GM19351 (cell line): ENCODE results near the gene AGAP4.
"Not testable (repeated sequence)": the region's sequence is repeated elsewhere in the genome, so short reads cannot be mapped to it uniquely, and the experiment has no call there.

Experiments
- ATAC-seq: cut with Tn5 transposase; IDR thresholded peaks from one replicate; pipeline ENCODE4 v1.9.1; 2021; ENCODE audit warnings: mild to moderate bottlenecking, moderate library complexity; ENCODE audit not compliant: unreplicated experiment

AGAP4 gene

DNA sequence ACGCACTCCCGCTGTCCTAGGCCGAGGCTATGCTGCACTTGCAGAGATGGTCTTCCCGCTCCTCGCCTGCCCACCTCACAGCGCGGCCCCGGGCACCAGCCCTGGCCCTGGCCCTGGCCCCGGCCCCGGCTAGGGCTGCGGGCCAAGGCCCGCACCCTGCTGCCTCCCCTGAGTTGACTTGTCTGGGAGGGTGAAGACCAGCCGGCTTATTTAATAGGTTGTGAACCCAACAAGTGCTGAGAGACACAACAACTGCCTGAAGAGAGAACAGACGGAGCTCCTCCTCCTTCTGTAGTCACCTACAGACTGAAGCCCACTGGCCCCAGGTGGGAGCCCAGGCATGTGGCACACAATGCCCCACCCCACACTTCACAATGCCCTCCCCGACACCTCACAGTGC is at the start of gene AGAP4:
AGAP4 (minus strand) TSS at position 101 of the 400 bp plus-strand sequence. CDS start 153 bp downstream, outside the sequence.
- not testable (repeated sequence) for ATAC-seq

DNA sequence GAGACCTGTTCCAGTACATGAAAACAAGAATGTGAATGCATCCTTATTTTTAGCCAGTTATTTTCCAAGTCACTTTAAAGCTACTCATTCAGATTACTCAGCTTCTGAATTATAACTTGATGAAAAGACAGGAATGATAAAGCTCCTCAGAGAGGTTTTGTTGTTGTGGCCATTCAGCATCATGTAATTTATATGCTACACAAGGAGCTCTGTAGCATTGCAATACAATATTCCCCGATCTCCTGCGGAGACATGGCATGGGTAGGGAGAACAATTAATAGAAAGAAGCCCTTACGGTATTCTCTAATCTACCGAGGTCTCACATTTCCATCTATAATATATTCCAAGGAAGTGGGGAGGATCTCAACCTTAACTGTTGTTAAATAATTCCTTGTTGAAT is 43.4 kb upstream of the AGAP4 start:
- ATAC-seq = not testable (repeated sequence)

DNA sequence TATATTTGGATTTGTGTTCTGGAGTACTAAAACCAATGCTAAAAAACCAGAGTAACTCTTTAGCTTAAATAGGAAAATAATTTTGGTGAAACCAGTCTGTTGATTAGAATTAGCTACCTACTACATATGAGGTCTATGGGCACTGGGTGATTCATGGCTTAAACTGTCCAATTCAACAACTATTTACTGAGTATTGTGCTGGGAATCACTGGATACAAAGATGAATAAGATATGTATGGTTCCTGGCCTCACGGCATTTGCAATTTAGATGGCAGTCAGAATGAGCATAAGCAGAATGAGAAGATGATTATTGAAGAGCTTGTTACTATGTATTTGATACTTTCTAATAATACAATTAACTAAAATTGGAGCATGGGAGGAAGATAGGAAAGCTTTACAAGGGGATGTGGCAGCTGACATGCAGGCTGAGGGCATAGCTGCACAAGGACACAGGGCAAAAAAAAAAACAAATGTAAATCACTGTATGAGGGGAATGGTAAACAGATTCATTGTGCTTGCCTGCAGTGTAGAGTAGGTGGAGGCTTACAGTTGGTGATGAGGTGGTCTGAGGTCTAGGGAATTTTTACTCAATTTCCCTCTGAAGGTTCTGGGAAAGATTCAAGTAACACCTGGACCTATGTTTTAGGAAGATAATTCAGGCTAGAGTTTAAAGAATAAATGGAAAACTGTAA is 42.4 kb upstream of the AGAP4 start:
- not testable (repeated sequence) for ATAC-seq

DNA sequence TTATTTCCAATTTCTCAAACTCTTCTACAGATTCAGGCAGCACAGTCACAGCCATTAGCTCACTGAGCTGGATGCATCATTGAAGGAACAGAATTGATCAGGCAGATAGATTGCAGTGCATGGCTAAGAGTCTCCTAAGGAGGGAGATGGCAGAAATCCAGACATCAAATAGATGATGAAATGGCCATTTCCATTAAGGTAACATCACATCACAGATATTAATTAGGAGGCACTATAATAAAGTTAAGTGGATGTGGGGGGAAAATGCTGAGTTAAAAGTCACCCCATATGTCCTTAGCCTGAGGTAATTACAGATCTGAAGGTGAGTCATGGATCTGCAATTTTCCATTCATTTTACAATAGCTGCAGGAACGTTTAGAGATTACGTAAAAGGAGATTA is 35.6 kb upstream of the AGAP4 start:
- not testable (repeated sequence) for ATAC-seq

DNA sequence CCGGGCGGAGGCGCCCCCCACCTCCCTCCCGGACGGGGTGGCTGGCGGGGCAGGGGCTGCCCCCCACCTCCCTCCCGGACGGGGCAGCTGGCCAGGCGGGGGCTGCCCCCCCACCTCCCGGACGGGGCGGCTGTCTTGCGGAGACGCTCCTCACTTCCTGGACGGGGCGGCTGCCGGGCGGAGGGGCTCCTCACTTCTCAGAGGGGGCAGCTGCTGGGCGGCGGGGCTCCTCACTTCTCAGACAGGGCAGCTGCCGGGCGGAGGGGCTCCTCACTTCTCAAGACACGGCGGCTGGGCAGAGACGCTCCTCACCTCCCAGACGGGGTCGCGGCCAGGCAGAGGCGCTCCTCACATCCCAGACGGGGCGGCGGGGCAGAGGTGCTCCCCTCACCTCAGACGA is 18.1 kb upstream of the AGAP4 start:
- not testable (repeated sequence) for ATAC-seq

DNA sequence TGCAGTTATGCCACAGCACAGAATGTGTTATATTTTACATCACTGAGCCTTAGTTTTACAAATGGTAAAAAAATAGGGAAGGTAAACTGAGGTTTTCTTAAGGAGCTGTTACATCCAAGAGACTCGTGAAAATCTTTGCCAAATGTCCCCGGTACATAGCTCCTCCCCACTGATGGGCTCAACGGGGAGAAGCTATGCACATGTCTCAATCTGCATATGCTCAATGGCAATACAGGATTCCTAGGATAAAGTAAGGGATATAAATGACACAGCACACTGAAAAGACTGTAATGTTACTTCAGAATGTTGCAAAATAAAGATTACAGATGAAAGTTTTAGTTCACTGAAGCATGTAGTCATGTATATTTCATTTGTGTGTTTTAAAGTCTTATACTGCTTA is 17.0 kb upstream of the AGAP4 start:
- not testable (repeated sequence) for ATAC-seq

DNA sequence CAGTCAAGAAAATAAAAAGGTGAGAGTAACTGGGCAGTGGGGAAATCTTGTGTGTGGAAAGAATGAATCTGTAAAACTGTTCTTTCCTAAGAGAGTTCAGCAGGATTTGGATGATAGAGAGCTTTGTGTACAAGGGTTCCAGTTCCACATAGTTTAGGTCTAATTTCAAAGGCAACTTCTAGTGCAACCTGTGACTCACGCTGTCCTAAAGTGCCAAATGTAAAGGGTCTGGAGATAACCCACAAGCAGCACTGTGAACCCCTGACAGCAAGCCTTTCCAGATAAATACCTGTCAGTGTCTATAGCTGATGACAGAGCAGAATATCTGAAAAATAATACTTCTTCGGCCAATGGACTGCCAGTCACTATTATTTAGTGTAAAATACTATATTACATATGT is 16.3 kb upstream of the AGAP4 start:
- not testable (repeated sequence) for ATAC-seq

DNA sequence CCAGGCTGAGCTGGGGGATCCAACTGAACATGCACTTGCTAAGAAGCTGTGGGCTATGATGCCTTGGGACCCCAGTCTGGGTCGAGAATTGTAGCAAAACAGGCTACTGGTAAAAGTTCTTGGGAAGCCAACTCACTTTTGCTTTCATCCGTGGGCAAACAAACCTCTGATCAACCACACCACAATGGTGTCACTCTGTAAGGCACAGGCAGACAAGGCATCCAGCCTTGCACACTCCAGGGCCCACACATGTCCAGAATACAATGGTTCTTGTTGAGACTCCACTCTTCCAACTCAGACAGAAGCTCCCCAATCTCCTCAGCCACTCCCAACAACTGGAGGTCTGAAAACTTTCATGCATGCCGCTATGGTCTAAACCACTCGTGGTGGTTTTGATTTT is 10.6 kb upstream of the AGAP4 start:
- ATAC-seq = not testable (repeated sequence)

DNA sequence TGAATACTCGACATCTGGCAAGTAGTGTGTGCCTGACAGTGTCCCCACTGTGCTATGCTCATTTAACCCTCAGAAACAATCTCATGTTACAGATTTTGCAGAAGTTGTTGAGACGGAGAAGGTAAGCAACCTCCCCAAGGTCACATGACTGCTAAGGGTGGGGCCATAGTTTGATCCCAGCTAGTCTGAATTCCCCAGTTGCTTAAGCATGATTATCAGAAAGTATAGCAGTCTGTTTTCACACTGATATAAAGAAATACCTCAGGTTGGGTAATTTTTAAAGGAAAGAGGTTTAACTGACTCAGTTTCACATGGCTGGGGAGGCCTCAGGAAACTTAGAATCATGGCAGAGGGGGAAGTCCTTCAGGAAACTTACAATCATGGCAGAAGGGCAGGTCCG is 1.2 kb upstream of the AGAP4 start:
- ATAC-seq = not testable (repeated sequence)

DNA sequence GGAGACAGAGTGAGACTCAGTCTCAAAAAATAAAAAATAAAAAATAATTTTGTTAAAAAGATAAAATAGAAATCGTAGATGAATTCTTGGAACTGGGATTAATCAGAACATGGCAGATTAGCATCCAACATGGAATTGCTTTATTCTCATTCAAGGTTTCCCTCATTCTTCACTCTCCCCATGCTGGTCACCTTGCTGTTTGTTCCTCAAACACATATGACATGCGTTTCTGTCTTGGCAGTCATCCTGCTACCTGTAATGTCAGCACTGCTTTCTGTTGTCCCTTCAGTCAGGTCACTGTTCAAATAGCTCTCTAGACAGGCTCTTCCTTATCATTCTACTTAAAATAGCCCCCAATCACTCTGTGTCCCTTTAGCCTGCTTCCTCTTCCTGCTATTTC is 24.4 kb downstream of the AGAP4 start:
- not testable (repeated sequence) for ATAC-seq

DNA sequence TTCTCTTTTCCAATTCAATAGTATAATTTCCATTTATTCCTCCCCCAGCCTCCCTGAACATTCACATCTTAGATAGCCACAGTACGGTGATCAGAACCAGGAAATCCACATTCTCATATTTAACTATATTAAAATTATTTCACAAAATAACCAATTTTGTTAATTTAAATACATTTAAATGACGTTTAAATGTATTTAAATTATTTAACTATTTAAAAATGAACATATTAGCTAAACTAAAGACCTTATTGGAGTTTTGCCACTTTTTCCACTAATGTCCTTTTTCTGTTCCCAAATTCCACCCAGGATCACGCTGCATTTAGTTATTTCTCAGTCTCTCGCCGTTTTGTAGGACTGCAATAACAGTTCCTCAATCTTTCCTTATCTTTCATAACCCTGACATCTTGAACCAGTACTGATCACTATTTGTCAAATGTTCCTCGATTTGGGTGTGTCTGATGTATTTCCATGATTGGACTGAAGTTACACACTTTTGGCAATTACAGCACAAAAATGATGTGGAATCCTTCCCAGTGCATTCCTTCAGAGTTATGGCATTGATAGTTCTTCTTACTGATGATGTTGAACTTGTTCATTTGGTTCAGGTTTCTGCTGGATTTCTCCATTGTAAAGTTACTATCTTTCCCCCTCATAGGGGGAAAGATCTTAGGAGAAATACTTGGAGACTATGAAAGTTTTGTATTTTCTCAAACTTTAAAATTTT is 27.0 kb downstream of the AGAP4 start:
- ATAC-seq = not testable (repeated sequence)

DNA sequence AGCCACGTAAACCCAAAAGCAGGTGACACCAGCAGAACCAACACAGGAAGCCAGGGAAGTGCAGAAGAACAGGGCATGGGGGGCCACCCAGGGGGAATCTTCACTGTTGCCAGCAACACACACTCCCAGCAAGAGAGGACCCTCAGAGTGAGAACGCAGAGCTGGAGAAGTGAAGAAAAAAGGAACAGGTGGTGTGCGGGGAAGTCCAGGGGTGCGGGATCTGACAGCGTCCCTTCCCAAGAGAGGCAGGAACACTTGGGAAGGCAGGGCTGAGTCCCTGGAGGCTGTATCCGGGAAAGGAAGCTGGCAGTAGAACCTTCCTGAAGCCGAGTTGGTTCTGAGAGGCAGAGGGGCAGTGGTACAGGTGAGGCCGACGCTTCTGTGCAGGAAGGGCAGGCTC is 27.7 kb downstream of the AGAP4 start:
- no peak for ATAC-seq

DNA sequence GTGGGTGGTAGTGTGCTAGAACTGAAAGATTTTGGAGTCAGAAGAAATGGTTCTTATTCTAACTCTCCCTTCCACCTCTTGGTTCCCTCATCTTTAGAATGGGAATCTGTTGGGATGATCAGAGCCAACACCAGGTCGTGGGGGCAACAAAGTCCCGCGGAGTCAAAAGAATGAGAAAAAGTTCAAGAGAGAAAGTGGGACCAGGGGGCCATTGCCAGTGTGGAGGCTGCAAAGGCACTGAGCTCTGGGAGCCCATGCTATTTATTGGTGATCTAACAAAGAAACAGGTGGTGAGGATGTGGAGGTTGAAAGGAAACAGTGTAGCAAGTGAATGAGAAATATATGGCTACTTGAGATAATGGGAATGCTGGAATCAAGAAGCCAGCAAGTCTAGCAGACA is 29.4 kb downstream of the AGAP4 start:
- no peak for ATAC-seq

DNA sequence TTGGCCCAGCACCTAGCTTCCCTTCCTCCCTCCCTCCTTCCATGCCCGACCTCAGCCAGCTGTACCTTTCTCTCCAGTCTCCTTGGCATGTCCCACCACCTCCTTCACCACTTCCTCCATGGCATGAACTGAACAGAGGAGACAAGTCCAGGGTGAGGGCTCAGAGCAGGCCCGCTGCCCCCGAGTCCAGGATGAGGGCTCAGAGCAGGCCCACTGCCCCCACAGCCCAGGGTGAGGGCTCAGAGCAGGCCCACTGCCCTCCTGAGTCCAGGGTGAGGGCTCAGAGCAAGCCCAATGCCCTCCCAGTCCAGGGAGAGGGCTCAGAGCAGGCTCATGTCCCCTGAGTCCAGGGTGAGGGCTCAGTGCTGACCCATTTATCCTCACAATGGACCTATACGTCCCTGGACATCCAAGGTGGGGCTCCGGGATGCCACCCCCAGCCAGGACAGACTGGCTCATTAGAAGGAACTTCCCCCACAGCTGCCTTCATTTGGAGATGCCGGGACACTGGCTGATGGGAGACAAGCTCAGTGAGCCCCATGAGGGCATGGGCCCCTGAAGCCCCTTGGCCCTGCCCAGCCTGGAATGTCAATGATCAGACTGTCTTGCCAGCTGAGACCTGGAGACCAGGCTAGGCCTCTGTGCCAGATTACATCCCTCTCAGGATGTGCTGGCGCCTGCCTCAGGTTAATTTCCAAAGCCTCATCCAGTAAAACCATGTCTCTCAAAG is 30.0 kb downstream of the AGAP4 start:
- no peak for ATAC-seq

DNA sequence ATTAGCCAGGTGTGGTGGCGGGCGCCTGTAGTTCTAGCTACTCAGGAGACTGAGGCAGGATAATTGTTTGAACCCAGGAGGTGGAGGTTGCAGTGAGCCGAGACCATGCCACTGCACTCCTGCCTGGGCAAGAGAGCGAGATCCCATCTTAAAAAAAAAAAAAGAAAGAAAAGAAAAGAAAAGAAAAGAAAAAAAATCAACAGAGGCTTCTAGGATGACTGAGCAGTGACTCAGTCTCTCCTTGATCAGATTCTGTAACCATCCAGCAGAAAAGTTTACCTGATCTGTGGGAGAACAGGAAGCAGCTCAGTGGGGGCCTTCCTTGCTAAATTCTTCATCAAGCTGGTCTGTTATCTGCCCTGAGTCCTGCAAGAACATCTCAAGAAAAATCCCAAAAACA is 33.2 kb downstream of the AGAP4 start:
- not testable (repeated sequence) for ATAC-seq

DNA sequence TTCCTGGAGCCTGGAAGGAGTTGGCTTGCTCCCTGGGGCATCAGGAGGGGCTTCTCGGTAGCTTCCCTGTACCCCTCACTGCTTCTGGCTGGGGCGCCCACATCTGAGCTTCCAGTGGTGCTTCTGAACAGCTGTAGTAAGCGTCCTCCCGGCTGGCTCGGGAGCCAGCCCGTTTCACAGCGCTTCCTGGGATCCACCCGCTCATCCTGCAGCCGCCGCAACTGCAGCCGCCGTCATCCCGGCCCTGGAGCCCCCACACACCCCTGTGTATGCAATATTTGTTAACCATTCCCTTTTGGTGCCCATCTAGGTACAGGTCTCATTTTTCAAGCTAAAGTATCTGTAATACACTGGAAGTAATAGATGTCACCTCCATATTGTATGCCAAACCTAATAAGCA is 34.3 kb downstream of the AGAP4 start:
- ATAC-seq = not testable (repeated sequence)

DNA sequence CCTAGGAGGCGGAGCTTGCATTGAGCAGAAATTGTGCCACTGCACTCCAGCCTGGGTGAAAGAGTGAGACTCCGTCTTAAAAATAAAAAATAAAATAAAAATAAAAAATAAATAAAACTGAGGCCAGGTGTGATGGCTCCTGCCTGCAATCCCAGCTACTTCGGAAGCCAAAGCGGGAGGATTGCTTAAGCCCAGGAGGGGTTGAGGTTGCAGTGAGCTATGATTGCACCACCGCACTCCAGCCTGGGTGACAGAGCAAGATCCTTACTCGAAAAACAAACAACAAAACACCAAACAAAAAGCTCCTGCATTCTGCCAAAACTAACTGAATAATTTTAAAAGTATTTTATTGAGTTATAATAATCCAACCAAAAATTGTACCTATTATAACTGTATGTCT is 36.2 kb downstream of the AGAP4 start:
- ATAC-seq = no peak

DNA sequence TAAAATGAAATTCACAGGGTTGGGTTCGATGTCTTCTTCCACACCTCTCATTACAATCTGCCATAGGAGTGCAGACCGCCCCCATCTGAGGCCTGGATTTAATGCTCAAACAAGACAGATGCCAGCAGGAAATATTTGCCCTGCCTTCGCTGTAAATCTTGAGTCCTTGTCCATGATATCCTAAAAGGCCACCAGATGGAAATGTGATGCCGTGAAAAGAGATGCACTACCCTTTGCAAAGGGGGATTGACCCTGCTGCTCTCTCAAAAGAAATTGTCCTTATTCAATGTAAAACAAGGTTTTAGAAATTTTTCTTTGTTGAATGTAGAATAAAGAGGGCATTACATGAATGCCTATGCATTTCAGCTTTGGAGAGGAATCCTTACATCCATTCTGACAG is 37.5 kb downstream of the AGAP4 start:
- ATAC-seq = no peak

DNA sequence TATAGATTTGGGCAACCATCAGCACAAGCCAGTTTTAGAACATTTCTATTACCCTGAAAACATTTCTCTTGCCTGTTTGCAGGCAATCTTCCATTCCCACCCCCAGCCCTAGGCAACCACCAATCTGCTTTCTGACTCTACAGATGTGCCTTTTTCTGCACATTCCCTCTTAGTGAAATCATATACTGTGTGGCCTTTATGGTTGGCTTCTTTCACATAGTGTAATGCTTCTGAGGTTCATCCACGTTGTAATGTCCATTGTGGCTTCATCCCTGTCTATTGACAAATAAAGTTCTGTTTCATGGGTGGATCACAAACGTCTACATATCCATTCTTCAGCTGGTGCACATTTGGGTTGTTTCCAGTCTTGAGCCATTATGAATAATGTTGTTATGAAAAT is 42.3 kb downstream of the AGAP4 start:
- ATAC-seq = not testable (repeated sequence)

DNA sequence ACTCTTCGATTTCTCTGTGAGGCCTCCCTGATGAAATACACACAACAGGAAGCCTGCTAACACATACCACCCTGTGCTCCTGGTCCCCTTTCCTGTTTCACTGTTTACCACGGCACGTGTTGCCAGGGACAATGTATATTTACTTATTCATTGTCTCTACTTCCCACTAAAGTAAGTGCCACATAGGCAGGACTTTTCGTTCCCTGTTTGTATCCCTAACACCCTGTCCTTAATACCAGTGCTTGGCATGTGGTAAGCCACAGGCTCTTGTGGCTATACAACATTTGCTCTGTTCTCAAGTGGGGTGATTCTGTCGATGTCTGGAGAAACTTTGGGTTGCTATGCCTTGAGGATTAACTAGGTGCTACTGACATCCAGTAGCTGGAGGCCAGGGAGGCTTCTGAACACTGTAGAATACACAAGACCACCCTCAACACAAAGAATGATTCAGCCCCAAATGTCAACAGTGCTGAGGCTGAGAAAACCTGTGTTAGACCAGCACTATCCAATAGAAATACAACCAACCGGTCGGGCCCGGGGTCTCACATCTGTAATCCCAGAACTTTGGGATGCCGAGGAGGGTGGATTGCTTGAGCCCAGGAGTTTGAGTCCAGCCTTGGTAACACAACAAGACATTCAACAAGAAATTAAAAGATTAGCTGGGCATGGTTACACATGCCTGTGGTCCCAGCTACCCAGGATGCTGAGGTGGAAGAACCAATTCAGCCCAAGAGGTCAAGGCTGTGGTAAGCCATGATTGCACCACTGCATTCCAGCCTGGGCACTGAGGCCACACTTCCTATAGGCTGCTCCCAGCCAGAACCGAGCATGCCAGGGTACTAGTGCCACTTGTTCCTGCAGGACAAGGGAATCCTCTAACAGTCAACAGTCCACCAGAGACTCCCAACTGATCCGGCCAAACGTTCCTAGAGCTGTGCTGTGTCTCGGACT is 44.0 kb downstream of the AGAP4 start:
- not testable (repeated sequence) for ATAC-seq

DNA sequence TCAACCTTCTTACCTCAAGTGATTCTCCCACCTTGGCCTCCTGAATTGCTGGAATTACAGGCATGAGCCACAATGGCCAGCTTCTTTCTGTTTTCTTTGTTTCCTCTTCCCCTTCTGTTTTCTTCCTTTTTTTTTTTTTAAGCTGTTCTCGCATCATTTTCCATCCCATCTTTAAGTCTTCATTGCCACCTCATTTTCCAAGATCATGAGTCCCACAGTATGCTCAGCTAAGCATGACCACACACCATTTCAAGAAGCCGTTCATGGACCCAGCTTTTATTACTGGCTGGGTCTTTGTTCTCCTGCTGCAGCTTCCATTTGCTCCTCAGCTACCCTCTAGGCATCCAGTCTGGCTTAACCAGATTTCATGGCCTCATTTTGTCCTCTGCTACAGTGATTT is 52.5 kb downstream of the AGAP4 start:
- ATAC-seq = not testable (repeated sequence)
